ENCODE measurements around the gene GLIPR1L2. TPM values are rescaled to one million over a fixed set of nuclear protein-coding genes. Genes with fewer than 3 reads are reported as not detected.

The GLIPR1L2 gene
- total and polyA plus RNA-seq, 2 of the 8 experiments (the other 6 are each of a cell fraction or from before 2014, with no cell fraction given), result 0.09 TPM; not detected in 1

- no peak overlapping the region for H3K27ac ChIP-seq (ENCODE audit: low read depth, low read length)
- no peak overlapping the region for H2BK5ac ChIP-seq (ENCODE audit: low read depth, low read length)
- no peak overlapping the region for H2BK120ac ChIP-seq (replicated peaks; ENCODE audit: low read depth, low read length)
- 88% methylated on average over 1 of the region's 1 CpG; no CpG with 5 or more reads in 1 of the 2 experiments for WGBS, 2 experiments (ENCODE audit: extremely low coverage in 1 of 2, insufficient coverage in 1 of 2, insufficient read length in 1 of 2, insufficient replicate concordance in 2 of 2, low coverage in 1 of 2, low lambda C conversion rate in 2 of 2, missing lambda C conversion rate in 1 of 2)
- no peaks in the 10 kb centered on the region for H3K79me2 ChIP-seq (ENCODE audit: control insufficient read depth in 1 of 2, insufficient read depth in 2 of 2, low read length in 2 of 2)
- H3K14ac ChIP-seq (ENCODE audit: insufficient read length), result no peak overlapping the region
- H2AFZ ChIP-seq (ENCODE audit: low read length), result no peak overlapping the region
- no peak overlapping the region for H2BK12ac ChIP-seq (ENCODE audit: low read depth, low read length)
- no peak overlapping the region for H2AK5ac ChIP-seq (ENCODE audit: low read depth, low read length)
- H3K56ac ChIP-seq (replicated peaks; ENCODE audit: insufficient read length, low read depth, low read length), result no peak overlapping the region
- no peak overlapping the region for H4K5ac ChIP-seq (ENCODE audit: insufficient read length, low read depth, low read length)
- peaks cover 19 to 21% of the 10 kb centered on the region in 2 experiments for H3K9me3 ChIP-seq (ENCODE audit: insufficient read depth in 2 of 2, low read depth in 1 of 2, low read length in 1 of 2)
- CTCF ChIA-PET (ENCODE audit: partially characterized antibody), result interaction anchor here (1.1 kb wide), 1 partner anchor 646 kb away, joined by 4 read pairs; no protein-coding TSS in a partner anchor
- no peaks in the 10 kb centered on the region; a peak in 1 of 7 replicates for H3K4me1 ChIP-seq (replicated peaks in 1 of 4; ENCODE audit: control insufficient read depth in 3 of 4, insufficient read depth in 4 of 4, low read length in 3 of 4)
- no peak overlapping the region for H3K18ac ChIP-seq (ENCODE audit: extremely low read depth, low read length)
- H4K8ac ChIP-seq (ENCODE audit: extremely low read depth, insufficient read depth, low read length), result no peak overlapping the region
- no peaks in the 10 kb centered on the region for H4K20me1 ChIP-seq (replicated peaks in 1 of 2; ENCODE audit: control insufficient read depth in 1 of 2, insufficient read depth in 2 of 2, low read length in 2 of 2)
- H3K23me2 ChIP-seq (ENCODE audit: low read depth, low read length), result no peaks in the 10 kb centered on the region
- DNase-seq (ENCODE audit: low read depth in 1 of 2, low spot score in 2 of 2) (no peak), FAIRE-seq (no peak)
- H3K4me3 ChIP-seq (ENCODE audit: extremely low read depth in 1 of 4, insufficient read depth in 2 of 4, low read depth in 3 of 4, low read length in 4 of 4), result no peak overlapping the region
- H3K9ac ChIP-seq (replicated peaks in 1 of 4; ENCODE audit: extremely low read depth in 1 of 4, low read depth in 3 of 4, low read length in 3 of 4), result no peak overlapping the region
- H3K27me3 ChIP-seq (replicated peaks in 1 of 4; ENCODE audit: control insufficient read depth in 3 of 4, extremely low read depth in 1 of 4, insufficient read depth in 3 of 4, low read length in 3 of 4), result no peaks in the 10 kb centered on the region
- no peak overlapping the region for H2BK15ac ChIP-seq (ENCODE audit: low read length)
- no peaks in the 10 kb centered on the region for H3K79me1 ChIP-seq (ENCODE audit: low read depth, low read length)
- POLR2A ChIA-PET (ENCODE audit: partially characterized antibody), result no interaction called here
- no peak overlapping the region for H3K4me2 ChIP-seq (ENCODE audit: insufficient read depth in 1 of 2, low read depth in 2 of 2, low read length in 2 of 2)
- no peak overlapping the region for H4K91ac ChIP-seq (replicated peaks; ENCODE audit: insufficient read length, low read length)
- no peak overlapping the region for H3K4ac ChIP-seq (replicated peaks; ENCODE audit: insufficient read length, low read depth, low read length)
- no peak overlapping the region for H3K23ac ChIP-seq (ENCODE audit: insufficient read length)
- no peak overlapping the region for H2BK20ac ChIP-seq (ENCODE audit: low read length)
- H3K36me3 ChIP-seq (ENCODE audit: control insufficient read depth in 2 of 4, insufficient read depth in 4 of 4, low read length in 3 of 4), result peaks cover 0 to 9% (median 1%) of the 10 kb centered on the region in 4 experiments; a peak in 3 of 8 replicates
- TF ChIP-seq SRF (IDR thresholded peaks at IDR 0.05; ENCODE audit: low read depth, low read length), result no peak
- no peak for TF ChIP-seq KDM1A (IDR thresholded peaks at IDR 0.05; ENCODE audit: borderline replicate concordance, low read length)
- no peak for TF ChIP-seq RFX5 (IDR thresholded peaks at IDR 0.05; ENCODE audit: borderline replicate concordance, low read depth, low read length)
Observed at GRCh38 chr12:75432924-75433323, 42.0 kb downstream of the GLIPR1L2 start.

Measured in H1 (cell line).